ENCODE measurements around the gene PTH.

PTH gene

GRCh38 chr11:13495929-13496328 lies at the start of gene PTH:
TSS of gene PTH (minus strand) at chr11:13495997. CDS start at chr11:13492855, 3,142 bp downstream.
- DNase-seq: no peak

- no peak for DNase-seq
Observed at GRCh38 chr11:13538044-13538443, 42.2 kb upstream of the PTH start.

- no peak for DNase-seq
Observed at GRCh38 chr11:13535819-13536218, 40.0 kb upstream of the PTH start.

- no peak for DNase-seq
Observed at GRCh38 chr11:13534358-13534757, 38.6 kb upstream of the PTH start.

- DNase-seq: no peak
Observed at GRCh38 chr11:13525257-13525656, 29.5 kb upstream of the PTH start.

- no peak for DNase-seq
Observed at GRCh38 chr11:13503393-13503792, 7.6 kb upstream of the PTH start.

- DNase-seq: no peak
Observed at GRCh38 chr11:13502492-13502891, 6.7 kb upstream of the PTH start.

- peak; percentile 64 for DNase-seq
Observed at GRCh38 chr11:13494051-13494450, 1.7 kb downstream of the PTH start.

- DNase-seq: peak; percentile 73
Observed at GRCh38 chr11:13487661-13488030, 8.2 kb downstream of the PTH start.

GRCh38 chr11:13486926-13487660 lies 8.7 kb downstream of the PTH start:
- DNase-seq: peak; percentile 93

GRCh38 chr11:13480198-13480597 lies 15.6 kb downstream of the PTH start:
- DNase-seq: no peak

GRCh38 chr11:13479688-13480087 lies 16.1 kb downstream of the PTH start:
- no peak for DNase-seq

GRCh38 chr11:13475091-13475490 lies 20.7 kb downstream of the PTH start:
- DNase-seq: no peak

- no peak for DNase-seq
Observed at GRCh38 chr11:13473013-13473722, 22.6 kb downstream of the PTH start.

- DNase-seq: no peak
Observed at GRCh38 chr11:13468750-13469149, 27.0 kb downstream of the PTH start.

GRCh38 chr11:13465909-13466371 lies 29.9 kb downstream of the PTH start:
- DNase-seq: no peak

GRCh38 chr11:13463779-13464290 lies 32.0 kb downstream of the PTH start:
- no peak for DNase-seq

GRCh38 chr11:13462901-13463778 lies 32.7 kb downstream of the PTH start, which contains the start of gene BTBD10:
TSS of gene BTBD10 (minus strand) at chr11:13463222. CDS start at chr11:13445124, 18,098 bp downstream.
- DNase-seq: peak; percentile 97

- DNase-seq: peak; percentile 87
Observed at GRCh38 chr11:13462311-13462900, 33.4 kb downstream of the PTH start.

GRCh38 chr11:13461291-13461690 lies 34.5 kb downstream of the PTH start:
- DNase-seq: no peak

GRCh38 chr11:13450832-13451397 lies 44.9 kb downstream of the PTH start:
- no peak for DNase-seq

- DNase-seq: no peak
Observed at GRCh38 chr11:13449522-13449921, 46.3 kb downstream of the PTH start.

Data from islet precursor cell (in vitro differentiated cells).